Omental fat pad (tissue), 4 donors: Measurements from ENCODE around the gene TNXB. TPM values are rescaled to one million over a fixed set of nuclear protein-coding genes. Genes with fewer than 3 reads are reported as not detected.
"Not testable (repeated sequence)": the region's sequence is repeated elsewhere in the genome, so short reads cannot be mapped to it uniquely, and the experiment has no call there.

Source experiments
- ATAC-seq: fragments of 150-250 bp; one replicate; pipeline ENCODE4 v1.9.1; 2016; ENCODE audit warnings: mild to moderate bottlenecking, moderate library complexity; ENCODE audit not compliant: low FRiP score
- DNase-seq: peaks from one replicate; pipeline ENCODE4 v3.0.0-alpha.2; 2019; ENCODE audit warnings: low spot score
- CTCF ChIP-seq, 3 donors: fragments of 450-650 bp; IDR thresholded peaks; one replicate each; pipeline ENCODE4 v1.5.1; 2016 to 2017; ENCODE audit warnings: antibody characterized with exemption in 3 of 3, mild to moderate bottlenecking in 3 of 3, moderate library complexity in 2 of 3
- total RNA-seq, 4 donors: library from RNA; depleted of rRNA; stranded (reverse); fragments of >200 nt; gene quantifications; one replicate each; pipeline ENCODE4 v1.1.0, GENCODE V29; 2016

The TNXB gene
- total RNA-seq, 4 donors from 2014 or later, result 129 to 311 (median 137) TPM

GRCh38 chr6:32073613-32074012 lies 35.5 kb downstream of the TNXB start:
- no peak for ATAC-seq
- no peak for TF ChIP-seq CTCF (IDR thresholded peaks at IDR 0.05)
- DNase-seq, result no peak

- DNase-seq (no peak), ATAC-seq (no peak)
- TF ChIP-seq CTCF (IDR thresholded peaks at IDR 0.05), result no peak
Observed at GRCh38 chr6:32073101-32073500, 36.0 kb downstream of the TNXB start.

GRCh38 chr6:32070814-32071543 lies 38.2 kb downstream of the TNXB start:
- TF ChIP-seq CTCF (IDR thresholded peaks at IDR 0.05), result no peak
- ATAC-seq (no peak), DNase-seq (no peak)

- DNase-seq, result no peak
- TF ChIP-seq CTCF (IDR thresholded peaks at IDR 0.05), result no peak
- ATAC-seq, result no peak
Observed at GRCh38 chr6:32069878-32070515, 39.1 kb downstream of the TNXB start.

- DNase-seq, result no peak
- ATAC-seq, result no peak
- TF ChIP-seq CTCF (IDR thresholded peaks at IDR 0.05), result no peak
Observed at GRCh38 chr6:32069460-32069859, 39.7 kb downstream of the TNXB start.

GRCh38 chr6:32068867-32069266 lies 40.3 kb downstream of the TNXB start:
- TF ChIP-seq CTCF (IDR thresholded peaks at IDR 0.05), result no peak
- ATAC-seq (no peak), DNase-seq (no peak)

- not testable (repeated sequence) for ATAC-seq
Observed at GRCh38 chr6:32068315-32068714, 40.8 kb downstream of the TNXB start.

GRCh38 chr6:32067521-32067920 lies 41.6 kb downstream of the TNXB start:
- ATAC-seq, DNase-seq: not testable (repeated sequence)

More at GRCh38 chr6:32068315-32068714, 40.8 kb downstream of the TNXB start:
- DNase-seq, result not testable (repeated sequence)
